CD4-positive, alpha-beta T cell (primary cell): ENCODE data around the gene CHI3L1. TPM values are rescaled to one million over a fixed set of nuclear protein-coding genes. Genes with fewer than 3 reads are reported as not detected.

Experiments used
- ATAC-seq: fragments of 200-7000 bp; cut with Tn5 transposase; one replicate; pipeline ENCODE4 v1.10.0; 2022; ENCODE audit warnings: mild to moderate bottlenecking; ENCODE audit not compliant: poor library complexity
- CTCF ChIA-PET: fragments of 350-600 bp; sonication (Branson Sonifier 250); formaldehyde crosslinking; loops from one replicate; lab custom pipeline; 2021; ENCODE audit warnings: antibody characterized with exemption, inconsistent platforms; lab: Charles Lee
- POLR2A ChIA-PET: fragments of 350-600 bp; sonication (Branson Sonifier 250); formaldehyde crosslinking; loops from one replicate; lab custom pipeline; 2021; ENCODE audit warnings: antibody characterized with exemption, inconsistent platforms; lab: Charles Lee
- DNase-seq, 14 experiments: peaks; one replicate each; pipeline ENCODE4 v3.0.0-alpha.2; 2013 to 2020; ENCODE audit warnings: mixed read lengths in 2 of 14
- H3K27ac ChIP-seq, 2 donors: one replicate each; pipeline versions ENCODE4 v1.5.1 to v1.7.0; 2013; ENCODE audit warnings: low read length in 2 of 2, low read depth in 1 of 2, mild to moderate bottlenecking in 1 of 2
- H3K27me3 ChIP-seq, 2 experiments: 1 replicate in 1 of 2; 2 replicates in 1 of 2; pipeline versions ENCODE4 v1.6.1 to v1.7.0; 2013; ENCODE audit warnings: low read length in 2 of 2, control low read depth in 1 of 2, mild to moderate bottlenecking in 1 of 2, moderate library complexity in 1 of 2; ENCODE audit not compliant: insufficient read depth in 2 of 2, control insufficient read depth in 1 of 2
- H3K36me3 ChIP-seq: one replicate; pipeline ENCODE4 v1.6.1; 2013; ENCODE audit warnings: low read length, control low read depth; ENCODE audit not compliant: insufficient read depth
- H3K4me1 ChIP-seq: one replicate; pipeline ENCODE4 v1.6.1; 2013; ENCODE audit warnings: low read length, control low read depth; ENCODE audit not compliant: insufficient read depth
- H3K4me3 ChIP-seq: one replicate; pipeline ENCODE4 v1.5.1; 2013; ENCODE audit warnings: mild to moderate bottlenecking, low read length, moderate library complexity
- H3K9me3 ChIP-seq, 2 experiments: 1 replicate in 1 of 2; 2 replicates in 1 of 2; pipeline versions ENCODE4 v1.6.1 to v1.7.0; 2013; ENCODE audit warnings: low read length in 2 of 2, mild to moderate bottlenecking in 2 of 2, control low read depth in 1 of 2, moderate library complexity in 1 of 2; ENCODE audit not compliant: control insufficient read depth in 1 of 2, insufficient read depth in 1 of 2
- H3K27ac Mint-ChIP-seq: one replicate; pipeline ENCODE4 v1.8.0; 2020; ENCODE audit warnings: mixed read lengths
- H3K27me3 Mint-ChIP-seq: one replicate; pipeline ENCODE4 v1.8.0; 2021; ENCODE audit warnings: mixed read lengths
- H3K36me3 Mint-ChIP-seq: one replicate; pipeline ENCODE4 v1.8.0; 2021; ENCODE audit warnings: low read depth, mixed read lengths
- H3K4me1 Mint-ChIP-seq: one replicate; pipeline ENCODE4 v1.8.0; 2021; ENCODE audit warnings: low read depth, mixed read lengths
- H3K4me3 Mint-ChIP-seq: one replicate; pipeline ENCODE4 v1.8.0; 2020; ENCODE audit warnings: mild to moderate bottlenecking, mixed read lengths
- H3K9me3 Mint-ChIP-seq: one replicate; pipeline ENCODE4 v1.8.0; 2020; ENCODE audit warnings: mixed read lengths
- CTCF ChIP-seq: fragments of 200-600 bp; IDR thresholded peaks from one replicate; pipeline ENCODE4 v1.8.0; 2022; ENCODE audit warnings: antibody characterized with exemption, mild to moderate bottlenecking
- intact Hi-C, 2 experiments: fragments of 100-400 bp; cut with DNase I in 1 of 2; cut with micrococcal nuclease in 1 of 2; formaldehyde crosslinking; loops; one replicate each; pipeline versions ENCODE4 v1.15.1 to v1.9.0; 2023 to 2025; cut with DNase I, micrococcal nuclease
- total RNA-seq, 174 experiments: library from RNA in 2 of 174; stranded (reverse) in 2 of 174; gene quantifications; one replicate each; pipeline ENCODE4 v1.2.3 and lab custom pipeline; 2021 to 2026

The CHI3L1 gene
- total RNA-seq, 2 experiments from 2014 or later: not detected

- Histone ChIP-seq H3K9me3 (peaks cover 0 to 7% of the 10 kb centered on the region in 2 experiments), H3K36me3 (no peaks in the 10 kb centered on the region), H3K27me3 (peaks cover 0 to 2% of the 10 kb centered on the region in 2 experiments), H3K27ac (no peak overlapping the region), H3K4me1 (no peaks in the 10 kb centered on the region), H3K4me3 (no peak overlapping the region)
- no peaks in the 10 kb centered on the region for H3K4me1 Mint-ChIP-seq
- ChIA-PET CTCF (no interaction called here), POLR2A (no interaction called here)
- H3K27ac Mint-ChIP-seq: no peak overlapping the region
- no peak for TF ChIP-seq CTCF
- peaks cover 6% of the 10 kb centered on the region for H3K27me3 Mint-ChIP-seq
- H3K36me3 Mint-ChIP-seq: no peaks in the 10 kb centered on the region
- no peaks in the 10 kb centered on the region for H3K9me3 Mint-ChIP-seq
- no peak for ATAC-seq
- intact Hi-C loops: no loop called here
- DNase-seq: no peak
- H3K4me3 Mint-ChIP-seq: no peak overlapping the region
Measured at GRCh38 chr1:203142684-203143408, 43.7 kb downstream of the CHI3L1 start.

- ChIA-PET CTCF (no interaction called here), POLR2A (no interaction called here)
- no peaks in the 10 kb centered on the region for H3K4me1 Mint-ChIP-seq
- peaks cover 8% of the 10 kb centered on the region for H3K27me3 Mint-ChIP-seq
- H3K9me3 Mint-ChIP-seq: no peaks in the 10 kb centered on the region
- Histone ChIP-seq H3K36me3 (no peaks in the 10 kb centered on the region), H3K9me3 (peaks cover 0 to 7% of the 10 kb centered on the region in 2 experiments), H3K4me3 (no peak overlapping the region), H3K27ac (no peak overlapping the region), H3K27me3 (peaks cover 0 to 2% of the 10 kb centered on the region in 2 experiments), H3K4me1 (no peaks in the 10 kb centered on the region)
- no peak for DNase-seq
- H3K36me3 Mint-ChIP-seq: no peaks in the 10 kb centered on the region
- intact Hi-C loops: no loop called here
- no peak overlapping the region for H3K4me3 Mint-ChIP-seq
- no peak for ATAC-seq
- no peak overlapping the region for H3K27ac Mint-ChIP-seq
- TF ChIP-seq CTCF: no peak
Measured at GRCh38 chr1:203142124-203142523, 44.4 kb downstream of the CHI3L1 start.

DNA sequence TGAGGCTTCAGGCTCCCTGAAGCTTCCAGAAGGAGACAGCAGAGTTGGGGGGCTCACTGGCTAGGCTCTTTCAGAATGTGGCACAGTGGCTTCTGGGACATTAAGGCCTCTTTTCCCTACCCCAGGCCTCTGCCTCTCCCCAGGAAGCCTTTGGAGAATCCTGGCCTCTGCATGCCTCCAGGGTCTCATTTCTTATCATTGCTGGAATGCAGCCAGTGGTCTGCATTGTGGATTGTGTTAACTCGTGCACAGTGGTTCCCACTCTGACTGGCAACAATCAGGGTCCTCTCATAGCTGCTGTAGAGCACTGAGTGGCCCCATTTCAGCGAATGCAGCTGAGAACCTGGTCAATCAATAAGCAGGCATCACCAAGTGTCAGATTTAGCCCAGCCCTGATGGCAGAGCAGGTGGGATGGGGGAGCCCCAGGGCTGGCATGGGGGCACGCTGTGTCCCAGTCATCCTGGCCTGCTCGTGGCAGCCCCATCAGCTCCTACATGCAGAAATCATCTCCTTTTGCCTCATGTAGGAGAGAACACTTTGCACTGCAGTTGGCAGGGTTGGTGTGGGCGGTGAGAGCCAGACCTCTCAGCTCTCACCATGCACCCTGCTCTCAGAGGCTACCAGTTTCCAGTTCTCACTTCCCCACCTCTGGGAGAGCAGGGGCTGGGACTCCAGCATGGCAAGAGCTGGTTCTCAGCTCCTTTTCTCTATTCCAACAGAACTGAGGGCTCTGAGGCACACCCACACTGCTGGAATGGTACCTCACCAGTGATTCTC lies 45.6 kb downstream of the CHI3L1 start:
- Mint-ChIP-seq H3K27me3 (peaks cover 20% of the 10 kb centered on the region), H3K4me1 (no peaks in the 10 kb centered on the region), H3K27ac (no peak overlapping the region), H3K4me3 (no peak overlapping the region), H3K36me3 (no peaks in the 10 kb centered on the region), H3K9me3 (no peaks in the 10 kb centered on the region)
- ChIA-PET CTCF (no interaction called here), POLR2A (no interaction called here)
- intact Hi-C loops: no loop called here
- ATAC-seq (no peak), DNase-seq (no peak)
- Histone ChIP-seq H3K9me3 (peaks cover 0 to 7% of the 10 kb centered on the region in 2 experiments), H3K4me1 (peaks cover 4% of the 10 kb centered on the region), H3K36me3 (no peaks in the 10 kb centered on the region), H3K4me3 (no peak overlapping the region), H3K27ac (no peak overlapping the region), H3K27me3 (peaks cover 0 to 2% of the 10 kb centered on the region in 2 experiments)
- no peak for TF ChIP-seq CTCF
